GM12872 (cell line): ENCODE measurements around the gene ORAI1.

Experiments used
- TF ChIP-seq, protein P1 (sequence below): IDR thresholded peaks from 3 replicates; pipeline ENCODE4 v1.5.1; 2011; ENCODE audit warnings: low read depth, mild to moderate bottlenecking, low read length, moderate library complexity; ENCODE audit not compliant: insufficient read depth

The ORAI1 gene

DNA sequence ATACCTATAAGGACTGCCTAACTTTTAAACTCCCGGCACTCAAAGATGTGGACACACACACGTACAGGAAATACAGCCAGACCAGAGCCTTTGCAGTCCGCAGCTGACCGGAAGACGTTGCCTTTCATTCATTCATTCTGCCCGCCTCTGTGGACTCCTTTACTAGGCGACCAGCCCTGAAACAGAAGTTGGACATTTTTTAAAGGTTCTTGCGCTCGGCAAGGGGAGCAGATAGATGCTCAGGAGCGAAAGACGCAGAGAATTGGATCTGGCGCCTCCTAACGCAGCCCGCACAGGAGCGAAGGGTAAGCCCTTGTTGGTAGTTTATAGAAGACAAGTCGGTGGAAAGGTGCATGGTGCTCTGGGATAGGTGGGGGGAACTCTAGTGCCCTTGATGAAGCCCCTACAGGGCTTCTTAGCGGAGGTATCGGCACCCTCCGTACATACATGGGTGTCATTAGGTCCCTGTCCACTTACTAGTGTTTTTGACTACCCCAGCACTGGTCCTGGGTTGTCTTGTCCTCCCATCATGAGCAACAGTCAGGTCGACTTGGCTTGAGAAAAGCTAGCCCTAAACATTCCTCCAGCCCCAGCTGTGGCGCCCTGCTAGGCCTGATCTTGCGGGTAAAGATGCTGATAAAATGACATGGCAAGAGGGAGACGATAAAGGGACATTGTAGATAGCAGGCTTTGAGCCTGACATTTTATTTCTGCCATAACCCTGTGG lies 45.2 kb upstream of the ORAI1 start, which contains the start of gene KDM2B:
KDM2B (minus strand) TSS at position 65 of the 727 bp plus-strand sequence. CDS start 112 bp downstream, outside the sequence.
- TF ChIP-seq, protein P1, sequence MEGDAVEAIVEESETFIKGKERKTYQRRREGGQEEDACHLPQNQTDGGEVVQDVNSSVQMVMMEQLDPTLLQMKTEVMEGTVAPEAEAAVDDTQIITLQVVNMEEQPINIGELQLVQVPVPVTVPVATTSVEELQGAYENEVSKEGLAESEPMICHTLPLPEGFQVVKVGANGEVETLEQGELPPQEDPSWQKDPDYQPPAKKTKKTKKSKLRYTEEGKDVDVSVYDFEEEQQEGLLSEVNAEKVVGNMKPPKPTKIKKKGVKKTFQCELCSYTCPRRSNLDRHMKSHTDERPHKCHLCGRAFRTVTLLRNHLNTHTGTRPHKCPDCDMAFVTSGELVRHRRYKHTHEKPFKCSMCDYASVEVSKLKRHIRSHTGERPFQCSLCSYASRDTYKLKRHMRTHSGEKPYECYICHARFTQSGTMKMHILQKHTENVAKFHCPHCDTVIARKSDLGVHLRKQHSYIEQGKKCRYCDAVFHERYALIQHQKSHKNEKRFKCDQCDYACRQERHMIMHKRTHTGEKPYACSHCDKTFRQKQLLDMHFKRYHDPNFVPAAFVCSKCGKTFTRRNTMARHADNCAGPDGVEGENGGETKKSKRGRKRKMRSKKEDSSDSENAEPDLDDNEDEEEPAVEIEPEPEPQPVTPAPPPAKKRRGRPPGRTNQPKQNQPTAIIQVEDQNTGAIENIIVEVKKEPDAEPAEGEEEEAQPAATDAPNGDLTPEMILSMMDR, result no peak

DNA sequence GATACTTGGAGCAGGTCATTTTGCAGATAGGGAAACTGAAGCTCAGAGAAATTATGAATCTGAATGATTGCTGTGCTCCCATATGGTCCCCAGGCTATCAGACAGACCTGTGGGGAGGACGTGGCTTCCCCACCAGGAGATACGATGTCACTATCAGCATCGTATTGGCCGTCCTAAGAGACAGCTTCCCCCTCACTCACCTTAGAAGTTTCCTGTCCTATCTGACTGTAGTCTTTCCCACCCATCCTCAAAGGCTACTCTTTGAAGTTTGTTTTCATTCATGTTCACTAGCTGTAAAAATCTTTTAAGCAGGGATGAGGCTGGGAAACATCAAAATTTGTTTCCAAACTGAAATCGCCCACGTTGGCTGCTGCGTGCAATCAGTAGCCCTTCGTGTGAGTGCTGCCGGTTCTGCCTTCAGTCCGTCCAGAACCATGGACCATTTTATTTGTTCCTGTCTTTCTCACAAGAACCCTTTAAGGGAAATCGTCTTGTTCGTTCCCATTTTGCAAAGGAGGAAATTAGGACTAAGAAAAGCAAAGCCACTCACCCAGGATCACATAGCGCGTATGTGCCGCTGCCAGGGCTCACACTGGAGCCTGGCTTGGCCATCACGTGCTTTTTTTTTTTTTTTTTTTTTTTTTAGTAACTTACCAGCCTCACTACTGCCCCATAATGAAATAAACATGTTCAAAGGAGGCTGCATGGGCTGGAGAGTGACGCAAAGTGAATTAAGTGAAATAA lies 44.5 kb upstream of the ORAI1 start:
- TF ChIP-seq, protein P1, result no peak

DNA sequence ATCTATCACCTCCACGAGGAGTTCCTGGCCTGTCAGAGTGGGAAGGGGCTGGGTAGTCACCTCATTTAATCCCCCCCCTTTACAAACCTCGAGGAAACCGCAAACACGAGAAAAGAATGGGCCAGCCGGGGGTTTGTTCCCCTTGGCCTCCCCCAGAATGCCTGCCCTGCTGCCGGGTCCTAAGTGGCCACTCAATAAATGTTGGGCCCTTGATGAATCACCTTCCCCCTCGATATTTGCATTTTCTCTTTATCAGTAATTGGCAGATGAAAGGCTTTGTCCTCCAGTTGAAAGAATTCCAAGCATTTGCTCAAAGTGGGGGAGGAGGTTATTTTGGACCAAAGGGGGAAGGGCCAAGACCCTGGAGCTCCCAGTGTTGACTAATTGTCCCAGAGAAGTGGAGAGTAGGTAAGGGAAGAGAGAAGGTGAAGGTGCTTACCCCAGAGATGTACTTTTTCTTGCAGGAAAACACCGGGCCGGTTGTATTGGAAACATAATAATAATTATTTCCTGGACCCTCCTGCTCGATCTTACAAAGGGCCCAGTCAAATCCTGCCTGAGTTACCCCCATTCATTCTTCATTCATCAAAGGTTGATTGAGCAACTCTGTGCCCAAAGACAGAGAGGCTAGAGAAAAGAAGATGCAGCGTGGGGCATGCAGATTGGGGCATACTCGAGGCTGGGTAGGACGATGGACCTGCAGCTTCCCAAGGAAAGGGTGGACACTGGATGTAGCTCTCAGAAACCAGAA lies 43.6 kb upstream of the ORAI1 start:
- TF ChIP-seq, protein P1, result no peak

DNA sequence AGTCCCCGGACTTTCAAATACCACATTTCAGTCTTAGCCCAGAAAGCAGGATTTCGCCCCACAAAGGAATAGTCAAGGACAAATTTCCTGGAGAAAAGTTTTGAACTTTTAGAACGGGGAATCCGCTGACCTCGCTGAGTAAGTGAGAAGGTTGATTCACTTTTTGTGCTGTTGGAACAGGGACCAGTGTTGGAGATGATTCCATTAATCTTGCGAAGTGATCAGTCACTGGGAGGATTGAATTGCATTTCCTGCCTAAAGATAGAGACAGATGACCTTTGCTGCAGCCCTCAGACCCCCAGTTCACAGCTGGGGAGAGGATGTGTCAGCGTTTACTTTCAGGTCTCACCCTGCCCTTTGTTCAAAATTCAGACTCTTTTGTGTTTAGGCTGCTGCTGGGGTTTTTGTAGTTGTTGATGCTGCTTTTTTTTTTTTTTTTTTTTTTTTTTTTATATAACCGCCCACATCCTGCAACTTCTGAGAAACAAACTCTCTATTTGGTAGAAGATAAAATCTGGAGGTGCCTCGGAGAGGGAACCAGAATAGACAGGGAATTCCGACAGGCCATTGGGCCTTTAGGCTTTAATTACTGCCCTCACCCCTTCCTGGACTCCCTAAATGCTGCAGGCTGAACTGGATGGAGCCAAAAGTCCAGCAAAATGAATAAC lies 35.7 kb upstream of the ORAI1 start:
- TF ChIP-seq, protein P1, result no peak

DNA sequence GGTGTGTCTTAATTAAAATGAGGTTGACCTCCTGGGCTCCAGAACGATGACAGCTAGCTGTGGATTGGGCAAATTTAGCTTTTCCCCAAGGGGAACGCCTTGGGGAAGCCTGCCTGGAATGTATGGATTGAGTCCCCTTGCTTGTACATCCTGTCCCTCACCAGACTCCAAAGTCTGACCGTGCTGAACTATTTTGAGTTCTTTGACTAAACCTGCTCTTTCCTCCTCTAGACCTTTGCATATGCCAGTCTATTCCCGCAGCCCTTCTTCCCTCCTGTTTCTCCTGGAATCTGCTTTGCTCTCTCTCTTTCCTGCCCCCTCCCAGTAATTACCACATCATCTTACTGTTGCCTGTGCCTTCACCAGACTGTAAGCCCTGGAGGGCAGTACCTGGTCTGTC lies 34.0 kb upstream of the ORAI1 start:
- TF ChIP-seq, protein P1, result no peak

DNA sequence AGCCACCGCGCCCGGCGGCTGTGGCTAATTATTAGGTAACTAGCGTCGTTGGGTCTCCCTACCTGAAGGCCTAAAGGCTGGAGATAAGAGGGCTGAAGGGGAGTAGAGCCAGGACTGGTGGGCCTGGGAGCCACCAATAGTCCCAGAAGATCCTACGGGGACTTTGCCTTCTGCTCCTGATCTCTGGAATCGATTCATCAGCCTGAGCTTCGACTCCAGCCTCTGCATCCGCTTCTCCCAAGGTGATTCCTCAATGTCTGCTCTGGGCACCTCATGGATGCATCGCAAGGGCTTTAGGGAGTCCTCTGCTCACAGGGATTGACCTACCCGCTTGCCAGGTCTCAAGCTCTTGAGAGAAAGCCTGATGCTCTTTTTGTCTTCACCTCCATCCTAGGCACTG lies 30.8 kb upstream of the ORAI1 start:
- TF ChIP-seq, protein P1, result no peak
